ENCODE results near the gene GMCL2. TPM values are rescaled to one million over a fixed set of nuclear protein-coding genes. Genes with fewer than 3 reads are reported as not detected.

The GMCL2 gene
- total RNA-seq, 4 donors from 2014 or later = not detected

DNA sequence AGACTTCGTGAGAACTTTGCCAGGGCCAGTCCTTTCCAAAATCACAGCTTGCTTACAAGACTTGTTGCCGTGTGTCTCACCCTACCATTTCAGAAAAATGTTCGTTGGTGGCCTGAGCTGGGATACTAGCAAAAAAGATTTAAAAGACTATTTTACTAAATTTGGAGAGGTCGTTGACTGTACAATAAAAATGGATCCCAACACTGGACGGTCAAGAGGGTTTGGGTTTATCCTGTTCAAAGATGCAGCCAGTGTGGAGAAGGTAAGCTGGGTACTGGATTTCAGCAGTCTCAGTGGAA, 18.5 kb upstream of the GMCL2 start:
- ATAC-seq (ENCODE audit: low FRiP score) (no peak), DNase-seq (ENCODE audit: low spot score) (peak; percentile 1)
- TF ChIP-seq, protein P1, sequence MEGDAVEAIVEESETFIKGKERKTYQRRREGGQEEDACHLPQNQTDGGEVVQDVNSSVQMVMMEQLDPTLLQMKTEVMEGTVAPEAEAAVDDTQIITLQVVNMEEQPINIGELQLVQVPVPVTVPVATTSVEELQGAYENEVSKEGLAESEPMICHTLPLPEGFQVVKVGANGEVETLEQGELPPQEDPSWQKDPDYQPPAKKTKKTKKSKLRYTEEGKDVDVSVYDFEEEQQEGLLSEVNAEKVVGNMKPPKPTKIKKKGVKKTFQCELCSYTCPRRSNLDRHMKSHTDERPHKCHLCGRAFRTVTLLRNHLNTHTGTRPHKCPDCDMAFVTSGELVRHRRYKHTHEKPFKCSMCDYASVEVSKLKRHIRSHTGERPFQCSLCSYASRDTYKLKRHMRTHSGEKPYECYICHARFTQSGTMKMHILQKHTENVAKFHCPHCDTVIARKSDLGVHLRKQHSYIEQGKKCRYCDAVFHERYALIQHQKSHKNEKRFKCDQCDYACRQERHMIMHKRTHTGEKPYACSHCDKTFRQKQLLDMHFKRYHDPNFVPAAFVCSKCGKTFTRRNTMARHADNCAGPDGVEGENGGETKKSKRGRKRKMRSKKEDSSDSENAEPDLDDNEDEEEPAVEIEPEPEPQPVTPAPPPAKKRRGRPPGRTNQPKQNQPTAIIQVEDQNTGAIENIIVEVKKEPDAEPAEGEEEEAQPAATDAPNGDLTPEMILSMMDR (IDR thresholded peaks at IDR 0.05) = no peak

DNA sequence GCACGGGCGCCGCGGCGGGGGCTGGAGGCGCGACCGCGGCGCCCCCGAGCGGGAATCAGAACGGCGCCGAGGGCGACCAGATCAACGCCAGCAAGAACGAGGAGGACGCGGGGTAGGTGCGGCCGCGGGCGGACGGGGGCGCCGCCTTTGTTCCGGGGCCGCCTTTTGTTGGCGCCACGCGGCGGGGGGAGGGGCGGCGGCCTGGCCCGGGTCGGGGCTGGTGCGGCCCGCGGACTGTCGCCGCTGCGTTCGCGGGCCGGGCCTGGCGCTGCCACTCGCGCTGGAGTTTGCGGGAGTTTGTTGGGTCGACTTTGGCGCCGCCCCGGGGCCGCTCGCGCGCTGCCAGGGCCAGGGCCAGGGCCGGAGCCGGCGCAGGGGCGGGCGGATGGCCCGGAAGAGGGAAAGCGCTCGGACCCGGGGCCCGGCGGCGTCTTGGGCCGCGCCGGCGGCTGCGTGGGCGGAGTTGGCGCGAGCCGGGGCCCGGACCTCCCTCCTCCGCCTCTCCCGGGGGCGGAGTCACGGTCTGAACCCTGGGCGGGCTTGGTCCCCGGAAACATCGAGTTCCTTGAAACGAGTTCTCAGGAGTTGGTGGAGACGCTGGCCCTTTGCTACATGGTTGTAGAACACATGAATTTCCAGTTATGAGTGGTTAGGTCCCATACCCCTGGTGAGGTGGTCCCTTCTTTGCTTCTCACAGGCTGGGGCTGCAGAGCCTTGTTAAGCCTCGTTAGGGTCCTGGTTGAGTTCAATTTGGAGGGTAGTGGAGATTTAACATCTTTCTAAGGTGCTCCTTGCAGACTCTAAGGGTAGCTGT, 18.0 kb upstream of the GMCL2 start:
- TF ChIP-seq, protein P1 (IDR thresholded peaks at IDR 0.05) = no peak
- peak; percentile 39 for ATAC-seq (ENCODE audit: low FRiP score)
- peak; percentile 51 for DNase-seq (ENCODE audit: low spot score)

DNA sequence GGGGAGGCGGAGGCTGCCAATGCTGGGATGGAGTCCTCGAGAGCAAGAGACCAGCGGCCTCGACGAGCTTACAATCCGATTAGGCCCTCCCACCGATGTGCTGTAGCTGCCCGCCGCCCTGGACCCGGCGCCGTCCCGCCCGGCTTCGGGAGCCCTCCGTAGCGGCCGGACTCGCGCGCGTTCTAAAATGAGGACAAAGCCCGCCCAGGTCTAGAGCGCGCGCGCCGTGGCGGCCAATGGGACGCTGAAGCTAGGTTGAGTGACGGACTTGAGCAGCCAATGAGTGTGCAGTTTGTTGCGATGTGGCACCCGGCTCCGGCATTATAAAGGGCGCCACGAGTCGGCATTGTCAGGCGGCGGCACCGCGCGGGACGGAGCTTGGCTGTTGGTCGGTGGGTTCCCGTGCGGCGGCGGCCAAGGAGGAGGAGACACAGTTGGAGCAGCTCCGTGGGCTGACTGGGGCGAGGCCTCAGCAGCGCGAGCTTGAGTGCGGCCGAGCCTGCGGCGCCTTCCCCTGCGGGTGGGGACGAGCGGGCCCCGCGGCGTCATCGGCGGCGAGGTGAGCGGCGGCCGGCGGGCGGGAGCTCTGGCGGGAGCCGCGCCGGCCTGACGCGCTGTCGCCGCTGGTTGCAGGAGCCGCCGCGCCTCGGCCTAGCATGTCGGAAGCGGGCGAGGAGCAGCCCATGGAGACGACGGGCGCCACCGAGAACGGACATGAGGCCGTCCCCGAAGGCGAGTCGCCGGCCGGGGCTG, 17.2 kb upstream of the GMCL2 start, which contains the start of gene HNRNPAB:
HNRNPAB (plus strand) TSS at position 352 of the 753 bp plus-strand sequence; CDS start at position 657, 305 bp downstream.
- TF ChIP-seq, protein P1 (IDR thresholded peaks at IDR 0.05) = no peak
- peak; percentile 91 for DNase-seq (ENCODE audit: low spot score)
- ATAC-seq (ENCODE audit: low FRiP score) = peak; percentile 87

DNA sequence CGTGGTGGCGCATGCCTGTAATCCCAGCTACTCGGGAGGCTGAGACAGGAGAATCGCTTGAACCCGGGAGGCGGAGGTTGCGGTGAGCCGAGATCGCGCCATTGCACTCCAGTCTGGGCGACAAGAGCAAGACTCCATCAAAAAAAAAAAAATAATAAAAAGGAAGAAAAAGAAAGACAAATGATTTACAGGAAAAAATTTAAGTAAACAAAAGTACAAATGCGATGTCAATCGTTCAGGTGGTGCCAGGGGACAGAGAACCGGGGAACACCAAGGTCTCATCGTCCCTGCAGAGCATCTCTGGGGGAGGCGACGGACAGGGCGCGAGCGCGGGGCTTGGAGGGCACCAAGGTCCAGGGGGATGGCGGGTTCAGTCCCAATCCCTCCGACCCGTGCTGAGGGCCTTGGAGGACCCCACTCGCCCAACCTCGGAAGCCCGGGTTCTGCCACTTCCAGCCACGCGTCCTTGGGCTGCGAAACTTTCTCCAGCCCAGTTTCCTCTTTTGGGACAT, 16.6 kb upstream of the GMCL2 start:
- TF ChIP-seq, protein P1 (IDR thresholded peaks at IDR 0.05) = no peak
- no peak for DNase-seq (ENCODE audit: low spot score)
- peak; percentile 10 for ATAC-seq (ENCODE audit: low FRiP score)

DNA sequence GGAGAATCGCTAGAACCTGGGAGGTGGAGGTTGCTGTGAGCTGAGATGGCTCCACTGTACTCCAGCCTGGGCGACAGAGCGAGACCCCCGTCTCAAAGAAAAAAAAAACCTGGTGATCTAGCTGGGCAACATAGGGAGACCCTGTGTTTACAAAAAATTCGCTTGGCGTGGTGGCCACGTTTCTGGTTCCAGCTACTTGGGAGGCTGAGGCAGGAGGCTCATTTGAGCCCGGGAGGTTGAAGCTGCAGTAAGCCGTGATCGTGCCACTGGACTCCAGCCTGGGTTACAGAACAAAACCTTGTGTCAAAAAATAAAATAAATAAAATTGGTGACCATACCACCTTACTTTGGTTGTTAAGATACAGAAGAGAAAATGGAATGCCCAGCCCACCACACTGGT, 15.4 kb upstream of the GMCL2 start:
- no peak for ATAC-seq (ENCODE audit: low FRiP score)
- TF ChIP-seq, protein P1 (IDR thresholded peaks at IDR 0.05) = no peak
- DNase-seq (ENCODE audit: low spot score) = no peak

DNA sequence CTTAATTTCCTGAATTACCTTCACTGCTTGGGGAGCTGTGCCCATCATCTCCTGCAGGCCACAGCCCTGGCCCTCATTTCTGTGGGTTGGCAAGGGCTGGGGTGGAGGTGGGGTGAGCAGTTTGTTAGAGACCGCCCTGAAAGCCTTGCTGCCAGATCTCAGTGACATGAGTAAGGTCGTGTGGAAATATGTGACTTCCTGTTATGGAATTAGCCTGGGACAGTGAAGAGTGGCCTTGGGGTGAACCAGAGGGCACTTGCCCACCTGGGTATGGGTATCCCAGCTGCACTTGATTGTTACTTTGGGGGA, 14.7 kb upstream of the GMCL2 start:
- TF ChIP-seq, protein P1 (IDR thresholded peaks at IDR 0.05) = no peak
- DNase-seq (ENCODE audit: low spot score) (peak; percentile 7), ATAC-seq (ENCODE audit: low FRiP score) (no peak)
